Vagina (tissue), 2 donors: ENCODE results near the gene TBX3. TPM values are rescaled to one million over a fixed set of nuclear protein-coding genes. Genes with fewer than 3 reads are reported as not detected.

ENCODE experiments used
- DNase-seq, 2 donors: peaks; one replicate each; pipeline ENCODE4 v3.0.0-alpha.2; 2017; ENCODE audit errors: extremely low spot score in 2 of 2
- H3K27ac ChIP-seq: fragments of 200-600 bp; sonication (generic); one replicate; pipeline ENCODE4 v1.5.1; 2019
- H3K27me3 ChIP-seq: fragments of 200-600 bp; sonication (generic); one replicate; pipeline ENCODE4 v1.5.1; 2019
- H3K36me3 ChIP-seq, 2 donors: fragments of 200-600 bp; sonication (generic); one replicate each; pipeline ENCODE4 v1.5.1; 2017 to 2019
- H3K4me1 ChIP-seq: fragments of 200-600 bp; sonication (generic); one replicate; pipeline ENCODE4 v1.5.1; 2019
- H3K4me3 ChIP-seq, 2 donors: fragments of 200-600 bp; sonication (generic); 1 replicate in 1 of 2; 2 replicates in 1 of 2; pipeline ENCODE4 v1.5.1; 2016 to 2019
- H3K9me3 ChIP-seq: fragments of 200-600 bp; sonication (generic); one replicate; pipeline ENCODE4 v1.5.1; 2019
- CTCF ChIP-seq, 3 experiments: fragments of 450-650 bp in 2 of 3; fragments of 200-600 bp in 1 of 3; sonication (generic) in 1 of 3; IDR thresholded peaks; one replicate each; pipeline ENCODE4 v1.5.1; 2017 to 2019; ENCODE audit warnings: antibody characterized with exemption in 3 of 3, mild to moderate bottlenecking in 2 of 3, moderate library complexity in 2 of 3
- POLR2A ChIP-seq, 2 donors: fragments of 450-650 bp; IDR thresholded peaks; one replicate each; pipeline ENCODE4 v1.6.1; 2017; ENCODE audit warnings: antibody characterized with exemption in 2 of 2, mild to moderate bottlenecking in 2 of 2, moderate library complexity in 2 of 2
- POLR2AphosphoS5 ChIP-seq, 2 donors: sonication (generic); formaldehyde crosslinking; IDR thresholded peaks; one replicate each; pipeline ENCODE4 v1.9.0; 2017; ENCODE audit warnings: antibody characterized with exemption in 2 of 2, mild to moderate bottlenecking in 2 of 2, low read depth in 1 of 2; ENCODE audit not compliant: insufficient read depth in 1 of 2
- intact Hi-C: fragments of 100-400 bp; cut with DNase I; formaldehyde crosslinking; loops from one replicate; pipeline ENCODE4 v1.15.1; 2023
- total RNA-seq: library from RNA; depleted of rRNA; stranded (reverse); fragments of >200 nt; gene quantifications from one replicate; pipeline ENCODE4 v1.2.3, GENCODE V29; 2016

TBX3 gene
- total RNA-seq, 1 donor from 2014 or later = 57.0 TPM

- H3K9me3 ChIP-seq = no peaks in the 10 kb centered on the region
- H3K27me3 ChIP-seq = no peaks in the 10 kb centered on the region
- intact Hi-C loops = loop anchor here (5.0 kb wide), 1 partner anchor 1260 kb away; no protein-coding TSS in a partner anchor
- H3K4me3 ChIP-seq = no peak overlapping the region
- H3K4me1 ChIP-seq = no peaks in the 10 kb centered on the region
- H3K36me3 ChIP-seq = no peaks in the 10 kb centered on the region
- no peak overlapping the region for H3K27ac ChIP-seq
- no peak for TF ChIP-seq CTCF (IDR thresholded peaks at IDR 0.05)
- TF ChIP-seq POLR2A (IDR thresholded peaks at IDR 0.05) = no peak
- TF ChIP-seq POLR2AphosphoS5 (IDR thresholded peaks at IDR 0.05; ENCODE audit: insufficient read depth in 1 of 2, low read depth in 1 of 2) = no peak
- DNase-seq = no peak
Measured at GRCh38 chr12:114656906-114657596, 26.9 kb downstream of the TBX3 start.

GRCh38 chr12:114655934-114656749, 27.8 kb downstream of the TBX3 start:
- Histone ChIP-seq H3K9me3 (no peaks in the 10 kb centered on the region), H3K27me3 (no peaks in the 10 kb centered on the region), H3K36me3 (no peaks in the 10 kb centered on the region), H3K4me3 (no peak overlapping the region), H3K4me1 (no peaks in the 10 kb centered on the region), H3K27ac (no peak overlapping the region)
- intact Hi-C loops = loop anchor here (5.0 kb wide), 1 partner anchor 1261 kb away; no protein-coding TSS in a partner anchor
- no peak for DNase-seq
- TF ChIP-seq CTCF (IDR thresholded peaks at IDR 0.05) (no peak), POLR2AphosphoS5 (IDR thresholded peaks at IDR 0.05; ENCODE audit: insufficient read depth in 1 of 2, low read depth in 1 of 2) (no peak), POLR2A (IDR thresholded peaks at IDR 0.05) (no peak)

- Histone ChIP-seq H3K4me1 (no peaks in the 10 kb centered on the region), H3K27ac (no peak overlapping the region), H3K9me3 (no peaks in the 10 kb centered on the region), H3K36me3 (no peaks in the 10 kb centered on the region), H3K4me3 (no peak overlapping the region), H3K27me3 (no peaks in the 10 kb centered on the region)
- intact Hi-C loops = no loop called here
- DNase-seq = no peak
- TF ChIP-seq CTCF (IDR thresholded peaks at IDR 0.05) (no peak), POLR2AphosphoS5 (IDR thresholded peaks at IDR 0.05; ENCODE audit: insufficient read depth in 1 of 2, low read depth in 1 of 2) (no peak), POLR2A (IDR thresholded peaks at IDR 0.05) (no peak)
Measured at GRCh38 chr12:114649585-114649984, 34.4 kb downstream of the TBX3 start.

- no peak overlapping the region for H3K27ac ChIP-seq
- no peaks in the 10 kb centered on the region for H3K4me1 ChIP-seq
- H3K36me3 ChIP-seq = no peaks in the 10 kb centered on the region
- no peak for DNase-seq
- H3K27me3 ChIP-seq = no peaks in the 10 kb centered on the region
- TF ChIP-seq CTCF (IDR thresholded peaks at IDR 0.05) = no peak
- TF ChIP-seq POLR2A (IDR thresholded peaks at IDR 0.05) = no peak
- no peak for TF ChIP-seq POLR2AphosphoS5 (IDR thresholded peaks at IDR 0.05; ENCODE audit: insufficient read depth in 1 of 2, low read depth in 1 of 2)
- H3K4me3 ChIP-seq = no peak overlapping the region
- intact Hi-C loops = no loop called here
- H3K9me3 ChIP-seq = no peaks in the 10 kb centered on the region
Measured at GRCh38 chr12:114648711-114649110, 35.3 kb downstream of the TBX3 start.
